Natural killer cell treated with Interleukin-12 subunit alpha and Interleukin-12 subunit beta and Interleukin-15 and Interleukin-18, amount 100 ng/mL, for 72 hours (primary cell): ENCODE data around the gene SMPD2. TPM values are rescaled to one million over a fixed set of nuclear protein-coding genes. Genes with fewer than 3 reads are reported as not detected.
"Not testable (repeated sequence)": the region's sequence is repeated elsewhere in the genome, so short reads cannot be mapped to it uniquely, and the experiment has no call there.

Experiments
- ATAC-seq, 2 donors: fragments of 150-1000 bp; cut with Tn5 transposase in 1 of 2; sonication (Bioruptor Pico), chemical (Tn5 transposase) in 1 of 2; 2 replicates each; pipeline ENCODE4 v1.10.0; 2021
- DNase-seq: peaks from one replicate; pipeline ENCODE4 v3.0.0; 2022; ENCODE audit warnings: low spot score
- H3K27ac Mint-ChIP-seq, 2 donors: 1 replicate in 1 of 2; 2 replicates in 1 of 2; pipeline ENCODE4 v1.8.0; 2022; ENCODE audit warnings: mixed read lengths in 2 of 2, mild to moderate bottlenecking in 1 of 2, moderate library complexity in 1 of 2
- H3K27me3 Mint-ChIP-seq, 2 donors: 1 replicate in 1 of 2; 2 replicates in 1 of 2; pipeline ENCODE4 v1.8.0; 2022; ENCODE audit warnings: mixed read lengths in 2 of 2
- H3K36me3 Mint-ChIP-seq: one replicate; pipeline ENCODE4 v1.8.0; 2022; ENCODE audit warnings: mixed read lengths
- H3K4me1 Mint-ChIP-seq, 2 donors: 1 replicate in 1 of 2; 2 replicates in 1 of 2; pipeline ENCODE4 v1.8.0; 2022; ENCODE audit warnings: low read depth in 2 of 2, mixed read lengths in 2 of 2, mild to moderate bottlenecking in 1 of 2
- H3K4me3 Mint-ChIP-seq: one replicate; pipeline ENCODE4 v1.8.0; 2022; ENCODE audit warnings: mixed read lengths
- H3K9me3 Mint-ChIP-seq: 2 replicates; pipeline ENCODE4 v1.8.0; 2022; ENCODE audit warnings: mixed read lengths
- total RNA-seq, 2 donors: library from RNA; stranded (reverse); gene quantifications; one replicate each; pipeline ENCODE4 v1.2.3, GENCODE V29; 2022

Gene SMPD2
- total RNA-seq, 2 donors from 2014 or later = 10.3 to 11.4 TPM

- H3K27ac Mint-ChIP-seq = no peak overlapping the region
- H3K36me3 Mint-ChIP-seq = peaks cover 16% of the 10 kb centered on the region
- peaks cover 17 to 25% of the 10 kb centered on the region in 2 donors for H3K4me1 Mint-ChIP-seq
Observed at GRCh38 chr6:109460161-109460829, 19.8 kb downstream of the SMPD2 start.

GRCh38 chr6:109461205-109461604 lies 20.7 kb downstream of the SMPD2 start:
- DNase-seq, ATAC-seq, H3K4me3 Mint-ChIP-seq, H3K9me3 Mint-ChIP-seq, H3K27me3 Mint-ChIP-seq, H3K27ac Mint-ChIP-seq: not testable (repeated sequence)
- peaks cover 17 to 25% of the 10 kb centered on the region in 2 donors for H3K4me1 Mint-ChIP-seq
- peaks cover 21% of the 10 kb centered on the region for H3K36me3 Mint-ChIP-seq

More at GRCh38 chr6:109460161-109460829, 19.8 kb downstream of the SMPD2 start:
- ATAC-seq (no peak), DNase-seq (no peak)
- no peak overlapping the region for H3K4me3 Mint-ChIP-seq
- H3K9me3 Mint-ChIP-seq = no peaks in the 10 kb centered on the region
- peaks cover 0 to 4% of the 10 kb centered on the region in 2 donors for H3K27me3 Mint-ChIP-seq

DNA sequence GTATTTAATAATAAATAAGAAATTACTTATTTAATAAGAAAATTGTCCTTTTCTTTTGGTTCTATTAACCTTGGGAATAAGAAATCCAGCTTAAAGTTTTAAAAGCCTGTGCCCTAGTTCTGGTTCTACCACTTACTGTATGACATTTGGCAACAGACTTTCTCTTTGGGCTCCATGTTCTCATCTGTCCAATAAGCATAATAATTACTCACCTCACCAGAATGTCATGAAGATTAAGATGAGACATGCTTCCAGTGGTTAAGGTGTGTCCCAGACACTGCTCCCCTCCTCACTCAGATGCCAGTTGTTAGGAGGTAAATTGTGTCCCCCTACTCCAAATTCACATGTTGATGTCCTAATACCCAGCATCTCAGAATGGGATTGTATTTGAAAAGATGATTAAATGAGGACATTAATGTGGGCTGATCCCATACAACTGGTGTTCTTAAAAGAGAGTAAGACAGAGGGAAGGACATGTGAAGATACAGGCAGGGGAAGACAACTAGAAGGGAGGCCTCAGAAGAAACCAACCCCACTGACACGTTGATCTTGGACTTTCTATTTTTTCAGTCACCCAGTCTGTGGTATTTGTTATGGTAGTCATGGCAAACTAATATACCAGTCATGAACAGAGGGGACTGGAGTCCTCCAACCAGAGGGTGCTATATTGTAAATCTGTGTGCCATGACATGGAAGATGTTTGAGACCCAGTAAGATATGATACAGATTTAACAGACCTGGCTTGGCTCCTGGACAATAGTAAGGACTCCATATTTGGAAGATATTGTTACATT lies 21.4 kb downstream of the SMPD2 start:
- H3K9me3 Mint-ChIP-seq = no peaks in the 10 kb centered on the region
- H3K36me3 Mint-ChIP-seq = peaks cover 21% of the 10 kb centered on the region
- DNase-seq = no peak
- peaks cover 0 to 4% of the 10 kb centered on the region in 2 donors for H3K27me3 Mint-ChIP-seq
- H3K4me1 Mint-ChIP-seq = peaks cover 17 to 22% of the 10 kb centered on the region in 2 donors
- no peak overlapping the region for H3K4me3 Mint-ChIP-seq
- H3K27ac Mint-ChIP-seq = no peak overlapping the region
- ATAC-seq = no peak

- Mint-ChIP-seq H3K27ac (no peak overlapping the region), H3K36me3 (peaks cover 40% of the 10 kb centered on the region), H3K9me3 (no peaks in the 10 kb centered on the region), H3K4me1 (peaks cover 11 to 12% of the 10 kb centered on the region in 2 donors), H3K4me3 (no peak overlapping the region), H3K27me3 (no peaks in the 10 kb centered on the region)
- no peak for ATAC-seq
- DNase-seq = no peak
Observed at GRCh38 chr6:109465772-109466171, 25.2 kb downstream of the SMPD2 start.

DNA sequence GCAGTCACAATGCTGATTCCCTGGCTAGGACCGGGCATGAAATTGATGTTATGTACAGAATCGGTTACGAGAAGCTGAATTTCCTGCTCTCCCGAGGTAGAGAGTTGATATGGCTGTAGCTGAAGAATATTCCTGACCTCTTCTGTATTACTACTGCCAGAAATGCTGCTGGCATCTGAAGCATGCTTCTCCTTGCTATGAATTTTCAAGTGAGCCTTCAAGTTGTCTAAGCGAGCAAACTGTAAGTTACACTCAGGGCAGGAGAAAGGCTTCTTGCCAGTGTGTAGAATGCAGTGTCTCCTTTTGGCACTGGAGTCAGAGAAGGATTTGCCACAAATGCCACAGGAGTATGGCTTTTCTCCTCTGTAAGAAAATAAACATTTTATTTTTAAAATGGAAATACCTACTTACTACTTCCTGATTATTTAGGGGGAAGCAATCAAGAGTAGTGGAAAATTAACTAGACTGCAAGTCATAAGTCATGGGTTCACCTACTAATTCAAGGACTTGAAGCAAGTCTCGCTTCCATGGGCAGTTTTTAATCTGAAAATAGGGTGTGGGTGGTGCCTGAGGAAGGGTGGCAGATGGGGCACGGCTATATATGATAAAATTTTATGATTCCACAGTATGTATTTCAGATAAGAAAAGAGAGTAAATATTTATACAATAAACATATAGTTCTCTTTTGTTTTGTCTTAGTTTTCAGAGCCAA lies 25.8 kb downstream of the SMPD2 start:
- peaks cover 16 to 18% of the 10 kb centered on the region in 2 donors for H3K4me1 Mint-ChIP-seq
- ATAC-seq = no peak

GRCh38 chr6:109467696-109468095 lies 27.2 kb downstream of the SMPD2 start:
- Mint-ChIP-seq H3K36me3 (peaks cover 42% of the 10 kb centered on the region), H3K4me1 (peaks cover 29 to 30% of the 10 kb centered on the region in 2 donors), H3K9me3 (no peaks in the 10 kb centered on the region), H3K27me3 (no peaks in the 10 kb centered on the region), H3K4me3 (no peak overlapping the region), H3K27ac (no peak overlapping the region)
- ATAC-seq = no peak
- no peak for DNase-seq

More for the DNA sequence above, 25.8 kb downstream of the SMPD2 start:
- Mint-ChIP-seq H3K36me3 (peaks cover 45% of the 10 kb centered on the region), H3K4me3 (no peak overlapping the region), H3K27me3 (no peaks in the 10 kb centered on the region), H3K27ac (no peak overlapping the region), H3K9me3 (no peaks in the 10 kb centered on the region)
- DNase-seq = no peak

GRCh38 chr6:109469591-109470189 lies 29.2 kb downstream of the SMPD2 start:
- no peak overlapping the region for H3K4me3 Mint-ChIP-seq
- H3K9me3 Mint-ChIP-seq = no peaks in the 10 kb centered on the region
- ATAC-seq (no peak), DNase-seq (no peak)
- peaks cover 38% of the 10 kb centered on the region in 2 donors for H3K4me1 Mint-ChIP-seq
- peaks cover 46% of the 10 kb centered on the region for H3K36me3 Mint-ChIP-seq
- H3K27ac Mint-ChIP-seq = no peak overlapping the region
- H3K27me3 Mint-ChIP-seq = no peaks in the 10 kb centered on the region

DNA sequence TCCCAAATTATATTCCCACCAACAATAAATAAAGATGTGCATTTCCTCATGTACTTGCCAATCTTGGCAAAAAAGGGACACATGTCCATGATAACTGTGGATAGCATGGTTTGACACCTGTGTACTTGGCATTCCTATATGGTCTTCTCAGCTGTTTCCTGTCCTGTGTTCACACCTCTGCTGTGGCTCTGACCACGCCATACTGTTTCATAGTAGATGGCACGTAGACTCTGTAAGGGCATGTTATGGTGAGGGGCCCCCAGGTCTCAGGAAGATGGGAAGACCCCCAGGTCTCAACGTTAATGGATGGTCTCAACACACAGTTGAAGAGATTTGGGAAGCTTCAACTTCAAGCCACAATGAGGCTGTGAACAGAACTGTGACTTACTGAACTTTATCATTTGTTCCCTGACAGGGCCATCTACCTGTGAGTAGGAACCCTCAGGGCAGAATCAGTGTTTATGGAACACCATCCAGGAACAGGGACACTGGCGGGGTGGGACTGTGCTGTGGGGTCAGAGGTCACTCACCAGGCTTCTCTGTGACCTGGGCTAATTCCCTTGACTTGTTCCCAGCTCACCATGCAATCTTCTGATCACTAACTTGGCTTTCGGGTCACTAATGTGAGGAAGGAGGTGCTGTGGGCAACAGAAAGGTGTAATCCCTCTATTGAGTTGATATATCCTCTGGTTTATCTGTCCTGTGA lies 30.7 kb downstream of the SMPD2 start:
- Mint-ChIP-seq H3K4me3 (no peak overlapping the region), H3K4me1 (peaks cover 38 to 43% of the 10 kb centered on the region in 2 donors), H3K36me3 (peaks cover 46% of the 10 kb centered on the region), H3K27ac (peak overlapping the region in 1 of 2 donors; percentile 36), H3K9me3 (no peaks in the 10 kb centered on the region), H3K27me3 (no peaks in the 10 kb centered on the region)
- peak in 1 of 2 donors; percentile 54 for ATAC-seq
- no peak for DNase-seq

DNA sequence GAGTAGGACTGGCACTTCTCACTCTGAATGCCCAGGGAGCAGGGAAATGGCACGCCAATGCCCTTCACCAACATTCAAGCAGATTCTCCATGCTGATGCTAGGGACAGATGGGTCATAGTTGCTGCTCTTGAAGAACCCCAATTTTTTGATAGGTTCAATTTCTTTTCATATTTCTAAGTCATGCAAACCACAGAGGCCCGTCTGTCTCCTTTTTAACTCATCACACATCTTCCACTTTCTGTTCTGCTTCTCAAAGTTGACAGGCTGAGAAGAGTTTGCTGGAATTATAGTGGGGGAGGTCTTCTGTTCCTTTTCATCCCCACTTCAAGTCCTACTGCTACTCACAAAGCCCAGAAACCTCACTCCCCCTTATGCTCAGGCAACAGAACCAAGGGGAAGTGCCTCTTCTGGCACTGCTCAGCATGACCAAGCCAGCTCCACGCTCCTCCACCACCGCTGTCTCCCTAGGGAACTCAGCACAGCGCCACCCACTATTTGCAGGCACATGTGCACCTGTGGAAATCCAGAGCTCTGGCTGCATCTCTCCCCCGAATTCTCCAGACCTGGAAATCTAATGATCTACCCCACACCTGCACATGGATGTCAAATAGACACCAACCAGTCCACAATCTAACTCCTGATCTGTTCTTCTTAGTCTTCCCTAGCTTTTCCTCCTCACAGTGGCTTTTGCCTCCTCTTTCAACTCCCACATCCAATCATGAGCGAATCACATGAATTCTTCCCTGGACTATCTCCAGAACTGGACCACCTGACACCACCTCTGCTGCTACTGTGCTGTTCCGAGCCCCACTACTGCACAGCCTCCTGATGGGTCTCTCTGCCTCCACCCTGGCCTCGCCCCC lies 31.8 kb downstream of the SMPD2 start:
- Mint-ChIP-seq H3K27ac (no peak overlapping the region), H3K4me1 (peaks cover 39 to 44% of the 10 kb centered on the region in 2 donors), H3K36me3 (peaks cover 45% of the 10 kb centered on the region), H3K4me3 (peak overlapping the region; percentile 28), H3K27me3 (no peaks in the 10 kb centered on the region), H3K9me3 (no peaks in the 10 kb centered on the region)
- no peak for DNase-seq
- ATAC-seq = no peak

DNA sequence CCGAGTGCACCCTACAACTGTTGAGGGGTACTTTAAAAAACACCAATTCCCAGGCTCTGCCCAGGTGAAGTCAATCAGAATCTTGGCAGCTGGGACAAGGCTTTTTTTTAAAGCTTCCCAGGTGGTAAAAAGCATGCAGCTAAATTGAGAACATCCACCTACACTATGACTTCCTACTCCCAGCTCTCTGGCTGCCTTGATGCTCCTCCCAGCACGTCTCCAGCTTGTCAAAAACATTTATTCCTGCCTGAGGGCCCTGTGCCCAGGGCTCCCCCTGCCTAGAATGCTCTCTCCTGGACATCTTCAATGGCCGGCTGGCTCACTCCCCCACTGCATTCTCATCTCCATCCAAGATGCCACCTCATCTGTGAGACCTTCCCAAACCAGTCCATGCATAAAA lies 32.6 kb downstream of the SMPD2 start:
- Mint-ChIP-seq H3K27me3 (no peaks in the 10 kb centered on the region), H3K27ac (peak overlapping the region in 1 of 2 donors; percentile 2), H3K4me1 (peaks cover 43 to 49% of the 10 kb centered on the region in 2 donors), H3K9me3 (no peaks in the 10 kb centered on the region), H3K4me3 (peak overlapping the region; percentile 28), H3K36me3 (peaks cover 38% of the 10 kb centered on the region)
- ATAC-seq (no peak), DNase-seq (no peak)

DNA sequence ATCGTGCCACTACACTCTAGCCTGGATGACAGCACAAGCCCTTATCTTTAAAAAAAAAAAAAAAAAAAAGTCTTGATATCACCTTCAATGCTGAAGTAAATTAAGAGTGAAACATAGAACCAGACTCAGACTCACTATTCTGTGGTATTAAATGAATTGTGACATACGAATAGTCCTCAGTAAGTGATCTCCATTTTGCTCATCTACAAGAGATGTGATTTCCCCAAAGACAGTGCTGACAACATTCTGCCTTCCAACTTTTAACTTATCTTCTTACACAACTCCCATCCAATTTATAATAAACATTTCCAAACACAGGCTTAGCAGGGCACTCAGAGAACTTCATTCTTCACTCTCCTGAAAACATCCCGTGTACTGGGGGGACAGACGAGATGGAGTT lies 34.5 kb downstream of the SMPD2 start:
- peaks cover 51 to 56% of the 10 kb centered on the region in 2 donors for H3K4me1 Mint-ChIP-seq
- ATAC-seq = peak in 1 of 2 donors; percentile 21
- no peaks in the 10 kb centered on the region for H3K9me3 Mint-ChIP-seq
- peak overlapping the region; percentile 9 for H3K4me3 Mint-ChIP-seq
- no peaks in the 10 kb centered on the region for H3K27me3 Mint-ChIP-seq
- peak overlapping the region in 1 of 2 donors; percentile 68 for H3K27ac Mint-ChIP-seq
- H3K36me3 Mint-ChIP-seq = peaks cover 38% of the 10 kb centered on the region
- no peak for DNase-seq

- Mint-ChIP-seq H3K27me3 (no peaks in the 10 kb centered on the region), H3K4me3 (no peak overlapping the region), H3K27ac (peak overlapping the region in 1 of 2 donors; percentile 68)
Observed at GRCh38 chr6:109475625-109476024, 35.1 kb downstream of the SMPD2 start.

More at GRCh38 chr6:109475625-109476024, 35.1 kb downstream of the SMPD2 start:
- no peaks in the 10 kb centered on the region for H3K9me3 Mint-ChIP-seq
- ATAC-seq (no peak), DNase-seq (no peak)
- peaks cover 57 to 59% of the 10 kb centered on the region in 2 donors for H3K4me1 Mint-ChIP-seq
- peaks cover 42% of the 10 kb centered on the region for H3K36me3 Mint-ChIP-seq
